Neutrophil (primary cell): Measurements from ENCODE around the gene C9orf72.
A peak's percentile ranks its signal among the peaks of the same experiment; 100 is the strongest.

Experiments used
- H3K27ac ChIP-seq: fragments of 200-600 bp; sonication (generic); 2 replicates; pipeline ENCODE4 v1.5.1; 2016; ENCODE audit warnings: mild to moderate bottlenecking, moderate library complexity
- H3K27me3 ChIP-seq: fragments of 200-600 bp; sonication (generic); 2 replicates; pipeline ENCODE4 v1.6.0; 2016; ENCODE audit warnings: mild to moderate bottlenecking
- H3K36me3 ChIP-seq: fragments of 200-600 bp; sonication (generic); 2 replicates; pipeline ENCODE4 v1.5.1; 2017
- H3K4me1 ChIP-seq, 2 experiments: fragments of 200-600 bp in 1 of 2; sonication (generic) in 1 of 2; 1 replicate in 1 of 2; 2 replicates in 1 of 2; pipeline versions ENCODE4 v1.5.1 to v1.6.1; 2013 to 2016; ENCODE audit warnings: low read depth in 1 of 2, low read length in 1 of 2, mild to moderate bottlenecking in 1 of 2, moderate library complexity in 1 of 2; ENCODE audit not compliant: control insufficient read depth in 1 of 2, insufficient read depth in 1 of 2
- H3K4me3 ChIP-seq, 2 experiments: fragments of 200-600 bp in 1 of 2; sonication (generic) in 1 of 2; 1 replicate in 1 of 2; 2 replicates in 1 of 2; pipeline ENCODE4 v1.5.1; 2013 to 2016; ENCODE audit warnings: low read depth in 1 of 2, low read length in 1 of 2, mild to moderate bottlenecking in 1 of 2, moderate library complexity in 1 of 2
- H3K9me3 ChIP-seq: fragments of 200-600 bp; sonication (generic); 2 replicates; pipeline ENCODE4 v1.5.1; 2016
- CTCF ChIP-seq: fragments of 200-600 bp; sonication (generic); IDR thresholded peaks from 2 replicates; pipeline ENCODE4 v1.5.1; 2016; ENCODE audit warnings: antibody characterized with exemption

C9orf72 gene

GRCh38 chr9:27566118-27566517 is 7.2 kb downstream of the C9orf72 start:
- Histone ChIP-seq H3K27ac (no peak overlapping the region), H3K4me3 (no peak overlapping the region), H3K4me1 (peaks cover 7 to 10% of the 10 kb centered on the region in 2 experiments), H3K27me3 (no peaks in the 10 kb centered on the region), H3K36me3 (peaks cover 54% of the 10 kb centered on the region), H3K9me3 (no peaks in the 10 kb centered on the region)
- no peak for TF ChIP-seq CTCF

GRCh38 chr9:27565696-27566095 is 7.6 kb downstream of the C9orf72 start:
- Histone ChIP-seq H3K27ac (peak overlapping the region; percentile 15), H3K9me3 (no peaks in the 10 kb centered on the region)
- TF ChIP-seq CTCF, result no peak

GRCh38 chr9:27564670-27565069 is 8.6 kb downstream of the C9orf72 start:
- H3K9me3 ChIP-seq, result no peaks in the 10 kb centered on the region
- no peak overlapping the region for H3K4me3 ChIP-seq
- TF ChIP-seq CTCF, result no peak
- peak overlapping the region; percentile 35 for H3K27ac ChIP-seq
- no peaks in the 10 kb centered on the region for H3K27me3 ChIP-seq
- peaks cover 2 to 6% of the 10 kb centered on the region in 2 experiments for H3K4me1 ChIP-seq
- H3K36me3 ChIP-seq, result peaks cover 68% of the 10 kb centered on the region

More at GRCh38 chr9:27565696-27566095, 7.6 kb downstream of the C9orf72 start:
- peaks cover 3 to 6% of the 10 kb centered on the region in 2 experiments for H3K4me1 ChIP-seq
- H3K4me3 ChIP-seq, result no peak overlapping the region
- peaks cover 58% of the 10 kb centered on the region for H3K36me3 ChIP-seq
- H3K27me3 ChIP-seq, result no peaks in the 10 kb centered on the region

- peaks cover 2 to 6% of the 10 kb centered on the region in 2 experiments for H3K4me1 ChIP-seq
- peak overlapping the region; percentile 35 for H3K27ac ChIP-seq
- H3K4me3 ChIP-seq, result no peak overlapping the region
- no peak for TF ChIP-seq CTCF
- no peaks in the 10 kb centered on the region for H3K27me3 ChIP-seq
- H3K36me3 ChIP-seq, result peaks cover 76% of the 10 kb centered on the region
- H3K9me3 ChIP-seq, result no peaks in the 10 kb centered on the region
Observed at GRCh38 chr9:27563738-27564430, 9.4 kb downstream of the C9orf72 start.

GRCh38 chr9:27561685-27562084 is 11.6 kb downstream of the C9orf72 start:
- Histone ChIP-seq H3K27me3 (no peaks in the 10 kb centered on the region), H3K4me3 (no peak overlapping the region), H3K27ac (peak overlapping the region; percentile 34), H3K9me3 (no peaks in the 10 kb centered on the region), H3K36me3 (peaks cover 93% of the 10 kb centered on the region), H3K4me1 (peaks cover 2 to 6% of the 10 kb centered on the region in 2 experiments)
- no peak for TF ChIP-seq CTCF
